Measurements from ENCODE around the gene SGSM2.
A peak's percentile ranks its signal among the peaks of the same experiment; 100 is the strongest.
"Not testable (repeated sequence)": the region's sequence is repeated elsewhere in the genome, so short reads cannot be mapped to it uniquely, and the experiment has no call there.

The SGSM2 gene

GRCh38 chr17:2336852-2337543 is at the start of gene SGSM2:
TSS of gene SGSM2 (plus strand) at chr17:2337501. CDS start at chr17:2337689, 188 bp downstream.
- H3K4me3 Mint-ChIP-seq: peak within 1 kb of the TSS; percentile 84
- H3K27me3 Mint-ChIP-seq: no peaks in the 10 kb centered on the region
- H3K27ac Mint-ChIP-seq: peak within 1 kb of the TSS; percentile 100
- H3K4me1 Mint-ChIP-seq (ENCODE audit: low read depth): peaks cover 5% of the 10 kb centered on the region
- peaks cover 3% of the 10 kb centered on the region for H3K36me3 Mint-ChIP-seq (ENCODE audit: low read depth)
- H3K9me3 Mint-ChIP-seq: no peaks in the 10 kb centered on the region

- Mint-ChIP-seq H3K27me3 (no peaks in the 10 kb centered on the region), H3K36me3 (ENCODE audit: low read depth) (peaks cover 50% of the 10 kb centered on the region), H3K27ac (no peak overlapping the region), H3K4me1 (ENCODE audit: low read depth) (peaks cover 12% of the 10 kb centered on the region), H3K4me3 (no peak overlapping the region), H3K9me3 (no peaks in the 10 kb centered on the region)
These were observed 47.3 kb upstream of the SGSM2 start for GRCh38 chr17:2289878-2290478.

GRCh38 chr17:2292100-2292499 is 45.2 kb upstream of the SGSM2 start:
- peaks cover 33% of the 10 kb centered on the region for H3K4me1 Mint-ChIP-seq (ENCODE audit: low read depth)
- H3K27me3 Mint-ChIP-seq: no peaks in the 10 kb centered on the region
- no peaks in the 10 kb centered on the region for H3K9me3 Mint-ChIP-seq
- H3K36me3 Mint-ChIP-seq (ENCODE audit: low read depth): peaks cover 62% of the 10 kb centered on the region
- peak overlapping the region; percentile 0 for H3K27ac Mint-ChIP-seq
- no peak overlapping the region for H3K4me3 Mint-ChIP-seq

GRCh38 chr17:2295575-2295974 is 41.7 kb upstream of the SGSM2 start:
- Mint-ChIP-seq H3K27me3 (no peaks in the 10 kb centered on the region), H3K4me3 (no peak overlapping the region), H3K9me3 (no peaks in the 10 kb centered on the region), H3K36me3 (ENCODE audit: low read depth) (peaks cover 71% of the 10 kb centered on the region), H3K27ac (peak overlapping the region; percentile 13), H3K4me1 (ENCODE audit: low read depth) (peaks cover 52% of the 10 kb centered on the region)

- Mint-ChIP-seq H3K4me3 (no peak overlapping the region), H3K9me3 (no peaks in the 10 kb centered on the region), H3K27me3 (no peaks in the 10 kb centered on the region), H3K27ac (no peak overlapping the region), H3K4me1 (ENCODE audit: low read depth) (peaks cover 65% of the 10 kb centered on the region), H3K36me3 (ENCODE audit: low read depth) (peaks cover 58% of the 10 kb centered on the region)
These were observed 40.3 kb upstream of the SGSM2 start for GRCh38 chr17:2297023-2297422.

GRCh38 chr17:2299136-2299535 is 38.2 kb upstream of the SGSM2 start:
- peaks cover 66% of the 10 kb centered on the region for H3K4me1 Mint-ChIP-seq (ENCODE audit: low read depth)
- H3K27ac Mint-ChIP-seq: no peak overlapping the region
- no peaks in the 10 kb centered on the region for H3K27me3 Mint-ChIP-seq
- H3K36me3 Mint-ChIP-seq (ENCODE audit: low read depth): peaks cover 49% of the 10 kb centered on the region
- no peaks in the 10 kb centered on the region for H3K9me3 Mint-ChIP-seq
- H3K4me3 Mint-ChIP-seq: no peak overlapping the region

GRCh38 chr17:2299756-2300155 is 37.5 kb upstream of the SGSM2 start:
- H3K27ac Mint-ChIP-seq: no peak overlapping the region
- H3K4me1 Mint-ChIP-seq (ENCODE audit: low read depth): peaks cover 62% of the 10 kb centered on the region
- peaks cover 46% of the 10 kb centered on the region for H3K36me3 Mint-ChIP-seq (ENCODE audit: low read depth)
- H3K9me3 Mint-ChIP-seq: no peaks in the 10 kb centered on the region
- H3K27me3 Mint-ChIP-seq: no peaks in the 10 kb centered on the region
- H3K4me3 Mint-ChIP-seq: no peak overlapping the region

GRCh38 chr17:2302778-2303203 is 34.5 kb upstream of the SGSM2 start:
- H3K4me1 Mint-ChIP-seq (ENCODE audit: low read depth): peaks cover 53% of the 10 kb centered on the region

GRCh38 chr17:2303204-2304188 is 33.8 kb upstream of the SGSM2 start, which contains the start of the genes SMG6 and SRR:
TSS of gene SMG6 (minus strand) at chr17:2303785. CDS start at chr17:2303720, 65 bp downstream.
TSS of gene SRR (plus strand) at chr17:2303950. CDS start at chr17:2315561, 11,611 bp downstream.
- H3K4me3 Mint-ChIP-seq: peak within 1 kb of the TSS; percentile 91
- no peaks in the 10 kb centered on the region for H3K27me3 Mint-ChIP-seq
- H3K4me1 Mint-ChIP-seq (ENCODE audit: low read depth): peaks cover 49% of the 10 kb centered on the region
- peak within 1 kb of the TSS; percentile 76 for H3K27ac Mint-ChIP-seq
- H3K9me3 Mint-ChIP-seq: no peaks in the 10 kb centered on the region
- peaks cover 21% of the 10 kb centered on the region for H3K36me3 Mint-ChIP-seq (ENCODE audit: low read depth)

More at GRCh38 chr17:2302778-2303203, 34.5 kb upstream of the SGSM2 start:
- Mint-ChIP-seq H3K4me3 (peak overlapping the region; percentile 91), H3K36me3 (ENCODE audit: low read depth) (peaks cover 25% of the 10 kb centered on the region), H3K27me3 (no peaks in the 10 kb centered on the region), H3K27ac (peak overlapping the region; percentile 52), H3K9me3 (no peaks in the 10 kb centered on the region)

GRCh38 chr17:2304931-2305330 is 32.4 kb upstream of the SGSM2 start:
- H3K4me1 Mint-ChIP-seq (ENCODE audit: low read depth): peaks cover 46% of the 10 kb centered on the region
- peaks cover 19% of the 10 kb centered on the region for H3K36me3 Mint-ChIP-seq (ENCODE audit: low read depth)
- no peaks in the 10 kb centered on the region for H3K27me3 Mint-ChIP-seq
- H3K4me3 Mint-ChIP-seq: peak overlapping the region; percentile 91
- H3K27ac Mint-ChIP-seq: peak overlapping the region; percentile 76
- no peaks in the 10 kb centered on the region for H3K9me3 Mint-ChIP-seq

- Mint-ChIP-seq H3K27ac (no peak overlapping the region), H3K36me3 (ENCODE audit: low read depth) (peaks cover 13% of the 10 kb centered on the region), H3K9me3 (no peaks in the 10 kb centered on the region), H3K27me3 (no peaks in the 10 kb centered on the region), H3K4me3 (no peak overlapping the region), H3K4me1 (ENCODE audit: low read depth) (peaks cover 22% of the 10 kb centered on the region)
These were observed 27.8 kb upstream of the SGSM2 start for GRCh38 chr17:2309338-2310154.

- Mint-ChIP-seq H3K27me3 (no peaks in the 10 kb centered on the region), H3K27ac (no peak overlapping the region), H3K9me3 (no peaks in the 10 kb centered on the region), H3K4me3 (no peak overlapping the region), H3K4me1 (ENCODE audit: low read depth) (no peaks in the 10 kb centered on the region), H3K36me3 (ENCODE audit: low read depth) (peaks cover 5% of the 10 kb centered on the region)
These were observed 24.6 kb upstream of the SGSM2 start for GRCh38 chr17:2312736-2313135.

- not testable (repeated sequence) for H3K36me3 Mint-ChIP-seq (ENCODE audit: low read depth); H3K27me3 Mint-ChIP-seq; H3K4me1 Mint-ChIP-seq (ENCODE audit: low read depth); H3K27ac Mint-ChIP-seq; H3K4me3 Mint-ChIP-seq; H3K9me3 Mint-ChIP-seq
These were observed 20.4 kb upstream of the SGSM2 start for GRCh38 chr17:2316916-2317205.

- Mint-ChIP-seq H3K27ac (no peak overlapping the region), H3K4me1 (ENCODE audit: low read depth) (no peaks in the 10 kb centered on the region), H3K9me3 (no peaks in the 10 kb centered on the region), H3K27me3 (no peaks in the 10 kb centered on the region), H3K4me3 (no peak overlapping the region), H3K36me3 (ENCODE audit: low read depth) (peaks cover 15% of the 10 kb centered on the region)
These were observed 19.5 kb upstream of the SGSM2 start for GRCh38 chr17:2317796-2318195.

Measured in stimulated activated naive CD8-positive, alpha-beta T cell treated with anti-CD3 and anti-CD28 coated beads, Interleukin-15, Interleukin-2, amounts not matched to agents 100 ng/mL and 50 ng/mL, for 24 hours (primary cell).